ENCODE results near the gene TSPAN19. TPM values are rescaled to one million over a fixed set of nuclear protein-coding genes. Genes with fewer than 3 reads are reported as not detected.

The TSPAN19 gene
- total RNA-seq, 6 experiments from 2014 or later: not detected

DNA sequence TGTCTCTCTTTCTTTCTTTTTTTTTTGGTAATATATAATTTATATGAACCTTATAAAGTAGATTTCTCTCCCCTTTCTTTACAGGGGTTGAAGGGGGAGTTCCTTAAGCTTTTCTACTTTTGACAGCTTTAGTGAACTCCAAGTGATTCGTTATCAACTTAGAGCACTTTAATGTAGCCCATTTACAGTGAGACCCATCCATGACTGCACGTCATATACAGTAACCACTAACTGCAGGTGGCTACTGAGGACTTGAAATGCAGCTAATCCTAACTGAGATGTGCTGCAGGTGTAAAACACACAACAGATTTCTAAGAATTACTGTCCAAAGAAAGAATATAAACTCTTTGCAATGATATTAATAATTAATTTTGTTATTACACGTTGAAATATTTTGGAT lies 656 bp upstream of the TSPAN19 start:
- no peaks in the 10 kb centered on the region for H3K36me3 Mint-ChIP-seq (ENCODE audit: low read depth)

DNA sequence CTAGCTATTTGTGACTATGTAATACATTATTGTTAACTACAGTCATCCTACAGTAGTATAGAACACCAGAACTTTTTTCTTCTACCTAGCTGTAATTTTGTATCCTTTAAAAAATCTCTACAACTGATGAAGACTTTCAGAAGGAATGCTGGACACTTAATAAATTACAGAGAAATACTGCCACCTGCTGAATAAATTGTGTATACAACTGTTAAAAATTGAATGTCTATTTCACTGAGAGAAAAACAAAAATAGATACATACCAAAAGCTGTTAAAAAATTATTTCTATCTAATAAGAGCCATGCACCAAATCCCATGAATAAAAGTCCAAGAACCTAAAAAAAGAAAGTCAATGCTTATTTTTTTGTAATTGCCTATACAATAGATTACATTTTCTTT lies 6.6 kb downstream of the TSPAN19 start:
- H3K27me3 Mint-ChIP-seq (ENCODE audit: insufficient read depth): no peaks in the 10 kb centered on the region; the same call in 1 of the 2 replicates
- H3K4me1 Mint-ChIP-seq (ENCODE audit: low read depth): no peaks in the 10 kb centered on the region
- H3K9me3 Mint-ChIP-seq: no peaks in the 10 kb centered on the region
- no peak overlapping the region for H3K27ac Mint-ChIP-seq
- H3K36me3 Mint-ChIP-seq (ENCODE audit: low read depth): no peaks in the 10 kb centered on the region
- no peak overlapping the region for H3K4me3 Mint-ChIP-seq
- peak; percentile 13 for DNase-seq
- TF ChIP-seq, protein P1, sequence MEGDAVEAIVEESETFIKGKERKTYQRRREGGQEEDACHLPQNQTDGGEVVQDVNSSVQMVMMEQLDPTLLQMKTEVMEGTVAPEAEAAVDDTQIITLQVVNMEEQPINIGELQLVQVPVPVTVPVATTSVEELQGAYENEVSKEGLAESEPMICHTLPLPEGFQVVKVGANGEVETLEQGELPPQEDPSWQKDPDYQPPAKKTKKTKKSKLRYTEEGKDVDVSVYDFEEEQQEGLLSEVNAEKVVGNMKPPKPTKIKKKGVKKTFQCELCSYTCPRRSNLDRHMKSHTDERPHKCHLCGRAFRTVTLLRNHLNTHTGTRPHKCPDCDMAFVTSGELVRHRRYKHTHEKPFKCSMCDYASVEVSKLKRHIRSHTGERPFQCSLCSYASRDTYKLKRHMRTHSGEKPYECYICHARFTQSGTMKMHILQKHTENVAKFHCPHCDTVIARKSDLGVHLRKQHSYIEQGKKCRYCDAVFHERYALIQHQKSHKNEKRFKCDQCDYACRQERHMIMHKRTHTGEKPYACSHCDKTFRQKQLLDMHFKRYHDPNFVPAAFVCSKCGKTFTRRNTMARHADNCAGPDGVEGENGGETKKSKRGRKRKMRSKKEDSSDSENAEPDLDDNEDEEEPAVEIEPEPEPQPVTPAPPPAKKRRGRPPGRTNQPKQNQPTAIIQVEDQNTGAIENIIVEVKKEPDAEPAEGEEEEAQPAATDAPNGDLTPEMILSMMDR (IDR thresholded peaks at IDR 0.05): peak; percentile 84

More for the DNA sequence above, 656 bp upstream of the TSPAN19 start:
- no peaks in the 10 kb centered on the region for H3K9me3 Mint-ChIP-seq
- no peaks in the 10 kb centered on the region; the same call in 1 of the 2 replicates for H3K27me3 Mint-ChIP-seq (ENCODE audit: insufficient read depth)
- H3K27ac Mint-ChIP-seq: peak overlapping the region; percentile 82
- H3K4me3 Mint-ChIP-seq: peak overlapping the region; percentile 92
- TF ChIP-seq, protein P1 (IDR thresholded peaks at IDR 0.05): no peak
- H3K4me1 Mint-ChIP-seq (ENCODE audit: low read depth): peaks cover 7% of the 10 kb centered on the region; the same call in 1 of the 2 replicates
- no peak for DNase-seq

DNA sequence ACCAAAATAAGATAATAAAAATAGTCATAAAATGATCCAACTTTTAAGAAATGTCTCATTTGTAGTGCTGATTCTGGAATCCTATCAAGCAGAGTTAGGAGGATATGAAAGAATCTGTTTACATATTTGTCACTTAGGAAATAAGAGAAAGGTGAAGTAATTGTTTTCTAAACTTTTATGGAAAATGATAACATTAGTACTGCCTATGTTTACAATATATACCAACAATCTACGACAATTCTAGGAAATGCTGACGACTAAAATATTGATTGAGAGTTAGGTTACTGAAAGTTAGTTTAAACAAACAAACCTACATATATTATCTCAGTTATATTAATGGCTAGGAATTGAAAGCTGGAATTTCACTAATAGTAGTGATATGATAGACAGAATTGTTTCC lies 18.0 kb downstream of the TSPAN19 start:
- no peak for DNase-seq
- Mint-ChIP-seq H3K36me3 (ENCODE audit: low read depth) (no peaks in the 10 kb centered on the region), H3K27me3 (ENCODE audit: insufficient read depth) (no peaks in the 10 kb centered on the region), H3K4me3 (no peak overlapping the region), H3K4me1 (ENCODE audit: low read depth) (peaks cover 11% of the 10 kb centered on the region), H3K9me3 (no peaks in the 10 kb centered on the region), H3K27ac (no peak overlapping the region)
- TF ChIP-seq, protein P1 (IDR thresholded peaks at IDR 0.05): no peak

DNA sequence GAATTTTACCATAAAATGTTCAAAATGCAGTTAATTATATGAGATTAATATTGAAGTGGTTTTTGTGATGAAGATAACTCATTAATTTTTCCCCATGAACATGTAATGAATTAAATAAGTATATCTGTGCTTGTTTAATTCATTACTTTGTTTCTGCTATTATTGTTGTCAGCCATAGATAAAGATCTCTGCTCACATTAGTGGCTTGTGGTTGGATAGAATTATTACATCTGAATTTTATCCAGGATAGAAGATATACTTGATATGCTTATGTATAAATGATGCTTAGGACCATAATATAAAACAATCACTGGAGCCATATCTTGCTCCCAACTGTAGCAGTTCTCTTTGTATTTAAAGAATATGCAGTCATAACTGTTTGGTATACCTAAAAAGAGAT lies 18.5 kb downstream of the TSPAN19 start:
- no peak overlapping the region for H3K27ac Mint-ChIP-seq
- H3K4me3 Mint-ChIP-seq: no peak overlapping the region
- no peaks in the 10 kb centered on the region for H3K9me3 Mint-ChIP-seq
- H3K36me3 Mint-ChIP-seq (ENCODE audit: low read depth): no peaks in the 10 kb centered on the region
- no peaks in the 10 kb centered on the region for H3K27me3 Mint-ChIP-seq (ENCODE audit: insufficient read depth)
- peaks cover 11% of the 10 kb centered on the region for H3K4me1 Mint-ChIP-seq (ENCODE audit: low read depth)
- DNase-seq: no peak
- TF ChIP-seq, protein P1 (IDR thresholded peaks at IDR 0.05): no peak

DNA sequence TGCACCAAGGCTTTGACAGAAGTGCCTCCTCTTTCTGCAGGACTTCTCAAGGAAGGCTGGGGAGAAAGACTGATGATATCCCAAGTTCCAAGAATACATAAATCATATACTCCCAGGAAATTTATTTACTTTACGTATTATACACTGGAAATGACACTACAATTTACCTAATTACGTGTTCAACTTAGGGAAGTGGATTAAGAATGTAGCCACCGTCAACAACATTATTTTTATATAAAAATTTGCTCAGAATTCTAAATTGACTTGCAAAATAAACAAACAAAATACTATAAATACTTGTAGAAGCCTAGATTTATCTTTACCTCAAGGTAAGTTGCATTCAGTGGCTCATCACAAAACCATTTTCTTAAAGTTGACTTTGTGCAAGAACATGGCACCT lies 18.9 kb downstream of the TSPAN19 start:
- Mint-ChIP-seq H3K36me3 (ENCODE audit: low read depth) (no peaks in the 10 kb centered on the region), H3K27me3 (ENCODE audit: insufficient read depth) (no peaks in the 10 kb centered on the region), H3K4me1 (ENCODE audit: low read depth) (peaks cover 11% of the 10 kb centered on the region), H3K4me3 (no peak overlapping the region), H3K9me3 (no peaks in the 10 kb centered on the region), H3K27ac (no peak overlapping the region)
- no peak for DNase-seq
- TF ChIP-seq, protein P1 (IDR thresholded peaks at IDR 0.05): no peak

DNA sequence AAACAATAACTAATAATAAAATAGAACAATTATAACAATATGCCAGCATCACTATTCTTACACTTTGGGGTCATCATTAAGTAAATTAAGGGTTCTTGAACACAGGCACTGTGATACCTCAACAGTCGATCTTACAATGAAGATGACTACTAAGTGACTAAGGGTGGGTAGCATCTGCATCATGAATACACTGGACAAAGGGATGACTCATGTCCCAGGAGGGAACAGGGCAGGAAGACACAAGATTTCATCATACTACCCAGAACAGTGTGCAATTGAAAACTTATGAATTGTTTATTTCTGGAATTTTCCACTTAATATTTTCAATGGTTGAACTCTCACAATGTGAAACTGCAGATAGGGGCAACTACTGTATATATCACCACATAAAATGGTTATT lies 19.7 kb downstream of the TSPAN19 start:
- Mint-ChIP-seq H3K36me3 (ENCODE audit: low read depth) (no peaks in the 10 kb centered on the region), H3K4me1 (ENCODE audit: low read depth) (peaks cover 11% of the 10 kb centered on the region), H3K27ac (no peak overlapping the region), H3K9me3 (no peaks in the 10 kb centered on the region), H3K4me3 (no peak overlapping the region), H3K27me3 (ENCODE audit: insufficient read depth) (no peaks in the 10 kb centered on the region)
- TF ChIP-seq, protein P1 (IDR thresholded peaks at IDR 0.05): no peak
- DNase-seq: peak; percentile 53

Data from HFFc6 (cell line).